Testis (tissue), 2 donors: Measurements from ENCODE around the gene MMRN2.

ENCODE experiments used
- POLR2A ChIP-seq: fragments of 450-650 bp; IDR thresholded peaks from one replicate; pipeline ENCODE4 v1.6.1; 2017; ENCODE audit warnings: antibody characterized with exemption, mild to moderate bottlenecking, moderate library complexity
- TF ChIP-seq, protein P1 (sequence below), 3 experiments: fragments of 450-650 bp in 2 of 3; fragments of 200-600 bp in 1 of 3; sonication (generic) in 1 of 3; IDR thresholded peaks; one replicate each; pipeline ENCODE4 v1.5.1; 2016 to 2019; ENCODE audit warnings: antibody characterized with exemption in 3 of 3, mild to moderate bottlenecking in 2 of 3, moderate library complexity in 1 of 3

DNA sequence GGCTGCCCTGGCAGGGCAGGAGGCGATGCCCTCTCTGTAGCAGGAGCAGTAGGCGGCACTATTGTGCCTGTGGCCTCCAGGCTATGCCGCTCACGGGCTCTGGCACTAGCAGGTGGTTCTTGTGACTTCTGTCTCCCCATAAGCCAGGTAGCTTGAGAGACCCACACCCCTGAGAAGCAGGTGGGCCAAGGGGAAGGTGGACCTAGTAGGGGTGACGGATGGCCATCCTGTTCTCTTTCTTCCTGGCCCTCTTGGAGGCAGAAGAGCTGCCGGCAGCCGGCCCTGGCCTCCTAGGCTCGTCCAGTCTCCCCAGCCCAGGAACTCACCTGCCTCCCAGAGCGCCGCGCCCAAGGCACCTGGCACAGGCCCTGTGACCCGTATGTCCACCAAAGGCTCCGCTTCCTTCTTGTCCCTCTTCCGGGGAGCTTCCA, 15.4 kb downstream of the MMRN2 start:
- TF ChIP-seq, protein P1, sequence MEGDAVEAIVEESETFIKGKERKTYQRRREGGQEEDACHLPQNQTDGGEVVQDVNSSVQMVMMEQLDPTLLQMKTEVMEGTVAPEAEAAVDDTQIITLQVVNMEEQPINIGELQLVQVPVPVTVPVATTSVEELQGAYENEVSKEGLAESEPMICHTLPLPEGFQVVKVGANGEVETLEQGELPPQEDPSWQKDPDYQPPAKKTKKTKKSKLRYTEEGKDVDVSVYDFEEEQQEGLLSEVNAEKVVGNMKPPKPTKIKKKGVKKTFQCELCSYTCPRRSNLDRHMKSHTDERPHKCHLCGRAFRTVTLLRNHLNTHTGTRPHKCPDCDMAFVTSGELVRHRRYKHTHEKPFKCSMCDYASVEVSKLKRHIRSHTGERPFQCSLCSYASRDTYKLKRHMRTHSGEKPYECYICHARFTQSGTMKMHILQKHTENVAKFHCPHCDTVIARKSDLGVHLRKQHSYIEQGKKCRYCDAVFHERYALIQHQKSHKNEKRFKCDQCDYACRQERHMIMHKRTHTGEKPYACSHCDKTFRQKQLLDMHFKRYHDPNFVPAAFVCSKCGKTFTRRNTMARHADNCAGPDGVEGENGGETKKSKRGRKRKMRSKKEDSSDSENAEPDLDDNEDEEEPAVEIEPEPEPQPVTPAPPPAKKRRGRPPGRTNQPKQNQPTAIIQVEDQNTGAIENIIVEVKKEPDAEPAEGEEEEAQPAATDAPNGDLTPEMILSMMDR (IDR thresholded peaks at IDR 0.05): no peak
- TF ChIP-seq POLR2A: no peak
